GM12878 (cell line): ENCODE measurements around the gene DTX3. TPM values are rescaled to one million over a fixed set of nuclear protein-coding genes. Genes with fewer than 3 reads are reported as not detected.

Experiments used
- ATAC-seq: fragments of 200-7000 bp; cut with Tn5 transposase; 3 replicates; pipeline ENCODE4 v1.9.1; 2020; ENCODE audit warnings: mild to moderate bottlenecking, moderate library complexity
- BruUV-seq: library from RNA; stranded (reverse); fragments of 400-500 nt; replicated peaks from 2 replicates; lab custom pipeline; 2021; lab: Mats Ljungman, UMichigan
- CTCF ChIA-PET: fragments of 300-600 bp; sonication (Branson Sonifier 250); formaldehyde crosslinking; extraction: SDS; loops from one replicate; lab custom pipeline; 2021; ENCODE audit warnings: inconsistent platforms; lab: Yijun Ruan, JAX
- POLR2A ChIA-PET: fragments of 350-600 bp; formaldehyde crosslinking; extraction: SDS; loops from one replicate; lab custom pipeline; 2021; ENCODE audit warnings: inconsistent platforms; lab: Charles Lee
- RAD21 ChIA-PET: fragments of 300-600 bp; sonication (Branson Sonifier 250); formaldehyde crosslinking; loops from one replicate; lab custom pipeline; 2023; ENCODE audit warnings: antibody characterized with exemption; ENCODE audit not compliant: unreplicated experiment; lab: Charles Lee
- SMC1A ChIA-PET: fragments of 300-600 bp; sonication (Branson Sonifier 250); formaldehyde crosslinking; loops from one replicate; lab custom pipeline; 2023; ENCODE audit not compliant: unreplicated experiment, uncharacterized antibody; lab: Charles Lee
- DNase-seq: peaks from one replicate; pipeline ENCODE4 v3.0.0-alpha.2; 2011; ENCODE audit warnings: low read depth, low spot score
- FAIRE-seq: peaks from 3 replicates; lab custom pipeline; 2011; peaks lifted over from hg19 to GRCh38; lab: Jason Lieb, UNC
- H2AFZ ChIP-seq: 2 replicates; pipeline ENCODE4 v1.6.0; 2011; ENCODE audit warnings: low read depth, low read length, control low read depth; ENCODE audit not compliant: control insufficient read depth
- H3K27ac ChIP-seq: 2 replicates; pipeline ENCODE4 v1.5.1; 2011; ENCODE audit warnings: control low read depth; ENCODE audit not compliant: control insufficient read depth, insufficient read depth
- H3K27me3 ChIP-seq, 2 experiments: replicated peaks in 1 of 2; 2 replicates each; pipeline versions ENCODE4 v1.6.0 to v1.6.1; 2011; ENCODE audit warnings: low read length in 1 of 2; ENCODE audit not compliant: control insufficient read depth in 2 of 2, insufficient read depth in 2 of 2
- H3K36me3 ChIP-seq, 2 experiments: 2 replicates each; pipeline ENCODE4 v1.5.1; 2011; ENCODE audit warnings: low read length in 1 of 2; ENCODE audit not compliant: control insufficient read depth in 2 of 2, insufficient read depth in 2 of 2
- H3K4me1 ChIP-seq: 2 replicates; pipeline ENCODE4 v1.6.1; 2011; ENCODE audit warnings: mild to moderate bottlenecking, low read length, moderate library complexity, mixed read lengths; ENCODE audit not compliant: control insufficient read depth, insufficient read depth
- H3K4me2 ChIP-seq: 2 replicates; pipeline ENCODE4 v1.6.0; 2011; ENCODE audit warnings: control low read depth; ENCODE audit not compliant: control insufficient read depth, insufficient read depth
- H3K4me3 ChIP-seq: fragments of 200-600 bp; sonication (generic); 2 replicates; pipeline ENCODE4 v1.5.1; 2016
- H3K79me2 ChIP-seq: 2 replicates; pipeline ENCODE4 v1.6.0; 2011; ENCODE audit warnings: low read length; ENCODE audit not compliant: control insufficient read depth, insufficient read depth
- H3K9ac ChIP-seq: 2 replicates; pipeline ENCODE4 v1.8.0; 2011; ENCODE audit warnings: low read length, control low read depth, mixed read lengths; ENCODE audit not compliant: control insufficient read depth, insufficient read depth
- H3K9me3 ChIP-seq: replicated peaks from 3 replicates; pipeline ENCODE4 v1.5.1; 2011; ENCODE audit warnings: mild to moderate bottlenecking, low read length; ENCODE audit not compliant: control insufficient read depth, insufficient read depth
- H4K20me1 ChIP-seq: 2 replicates; pipeline ENCODE4 v1.6.0; 2011; ENCODE audit not compliant: control insufficient read depth, insufficient read depth
- CHD1 ChIP-seq: IDR thresholded peaks from 2 replicates; pipeline ENCODE4 v1.6.1; 2012; ENCODE audit warnings: low read depth, low read length, improper control_type of control experiment
- KDM1A ChIP-seq: fragments of 200-600 bp; sonication (generic); IDR thresholded peaks from 2 replicates; pipeline ENCODE4 v1.6.1; 2016; ENCODE audit warnings: borderline replicate concordance
- NBN ChIP-seq: fragments of 450-650 bp; IDR thresholded peaks from 2 replicates; pipeline ENCODE4 v1.6.1; 2016
- SMC3 ChIP-seq: IDR thresholded peaks from 2 replicates; pipeline ENCODE4 v1.6.1; 2011; ENCODE audit warnings: low read length, improper control_type of control experiment, borderline replicate concordance
- ZNF687 ChIP-seq: fragments of 450-650 bp; IDR thresholded peaks from 2 replicates; pipeline ENCODE4 v1.6.1; 2017; ENCODE audit warnings: mild to moderate bottlenecking, moderate library complexity
- WGBS: methylation state at CpG from one replicate; pipeline ENCODE4 v1.1.6; 2016; ENCODE audit warnings: low lambda C conversion rate; ENCODE audit not compliant: insufficient replicate concordance, insufficient coverage; ENCODE audit errors: missing lambda C conversion rate; 5-methylcytosine and 5-hydroxymethylcytosine counted together
- in situ Hi-C: fragments of 300-500 bp; cut with MboI; formaldehyde crosslinking; loops from 9 replicates; pipeline ENCODE4 v1.14.3; 2018; ENCODE audit warnings: mixed read lengths
- intact Hi-C: fragments of 100-400 bp; cut with micrococcal nuclease; formaldehyde crosslinking; loops from one replicate; pipeline ENCODE4 v1.14.2; 2022; ENCODE audit not compliant: unreplicated experiment
- polyA plus RNA-seq, 11 experiments: library from polyadenylated mRNA; depleted of rRNA in 4 of 11; unstranded in 6 of 11; stranded (reverse) in 5 of 11; fragments of >200 nt; fragmentation: Nextera tagmentation in 4 of 11; fragmentation: Illumina TruSeq in 1 of 11; extraction: Ambion mirVana in 4 of 11; extraction: Trizol in 1 of 11; gene quantifications; 1 replicate in 1 of 11; 2 replicates in 10 of 11; pipeline versions ENCODE4 v1.2.1 to v1.2.3, GENCODE V29; 2011 to 2016; ENCODE audit warnings: inconsistent platforms in 2 of 11, missing spikeins in 2 of 11, low read depth in 1 of 11
- total RNA-seq, 4 experiments: library from RNA; depleted of rRNA in 3 of 4; stranded (reverse); fragments of >200 nt in 3 of 4; fragmentation: Illumina TruSeq in 1 of 4; extraction: Trizol in 1 of 4; gene quantifications; 2 replicates each; pipeline versions ENCODE4 v1.2.1 to v1.2.3, GENCODE V29; 2013 to 2021

DTX3 gene
- total and polyA plus RNA-seq, 10 of the 15 experiments (the other 5 are each of a cell fraction or from before 2014, with no cell fraction given): 1.1 to 13.6 (median 5.6) TPM

GRCh38 chr12:57605811-57606311, 1.2 kb downstream of the DTX3 start:
- WGBS: 72% methylated on average over 4 of the region's 4 CpGs
- intact Hi-C loops (no loop called here), in situ Hi-C loops (no loop called here)
- Histone ChIP-seq H3K9ac (no peak overlapping the region), H3K27ac (no peak overlapping the region), H3K79me2 (no peaks in the 10 kb centered on the region), H3K9me3 (no peaks in the 10 kb centered on the region), H3K4me1 (peaks cover 4% of the 10 kb centered on the region; the same call in 1 of the 2 replicates), H3K4me3 (no peak overlapping the region), H4K20me1 (no peaks in the 10 kb centered on the region), H2AFZ (no peak overlapping the region), H3K36me3 (peaks cover 0 to 3% of the 10 kb centered on the region in 2 experiments; a peak in 2 of 4 replicates), H3K4me2 (peak overlapping the region; percentile 86; the same call in 1 of the 2 replicates), H3K27me3 (no peaks in the 10 kb centered on the region)
- DNase-seq (no peak), ATAC-seq (no peak), FAIRE-seq (no peak)
- POLR2A ChIA-PET: interaction anchor here (1.1 to 2.5 kb wide), 3 partner anchors 9 to 15 kb away, joined by 3 to 13 read pairs (median 4); partner anchors contain the start of gene PIP4K2C
- no TSS peak for BruUV-seq
- RAD21 ChIA-PET: interaction anchor here (0.9 to 1.6 kb wide), 3 partner anchors 8 to 27 kb away, joined by 3 read pairs; partner anchors contain the start of gene B4GALNT1
- SMC1A ChIA-PET: interaction anchor here (0.7 to 1.2 kb wide), 5 partner anchors 8 to 247 kb away, joined by 3 to 5 read pairs (median 3); no protein-coding TSS in a partner anchor
- CTCF ChIA-PET: interaction anchor here (0.6 to 2.0 kb wide), 5 partner anchors 8 to 366 kb away, joined by 3 to 8 read pairs (median 4); partner anchors contain the start of gene TSPAN31
- TF ChIP-seq SMC3: no peak
- no peak for TF ChIP-seq NBN
- TF ChIP-seq ZNF687: no peak
- no peak for TF ChIP-seq CHD1
- TF ChIP-seq KDM1A: no peak
